Thymus (tissue), 11 donors: ENCODE data around the gene VANGL2. TPM values are rescaled to one million over a fixed set of nuclear protein-coding genes. Genes with fewer than 3 reads are reported as not detected.

Experiments
- DNase-seq, 9 donors: peaks; one replicate each; pipeline ENCODE4 v3.0.0-alpha.2; 2013; ENCODE audit warnings: low spot score in 9 of 9, low read depth in 6 of 9, missing footprints in 1 of 9
- H3K27ac ChIP-seq, 2 donors: one replicate each; pipeline ENCODE4 v1.5.1; 2013; ENCODE audit warnings: control low read depth in 1 of 2, low read depth in 1 of 2, low read length in 1 of 2, mild to moderate bottlenecking in 1 of 2, moderate library complexity in 1 of 2
- H3K27me3 ChIP-seq, 2 donors: one replicate each; pipeline ENCODE4 v1.5.1; 2013; ENCODE audit warnings: low read length in 1 of 2; ENCODE audit not compliant: control insufficient read depth in 2 of 2, insufficient read depth in 1 of 2
- H3K36me3 ChIP-seq, 2 donors: one replicate each; pipeline ENCODE4 v1.5.1; 2013; ENCODE audit warnings: low read length in 1 of 2, mild to moderate bottlenecking in 1 of 2, moderate library complexity in 1 of 2; ENCODE audit not compliant: control insufficient read depth in 2 of 2, insufficient read depth in 2 of 2
- H3K4me1 ChIP-seq, 2 donors: one replicate each; pipeline ENCODE4 v1.5.1; 2013; ENCODE audit warnings: low read length in 2 of 2; ENCODE audit not compliant: control insufficient read depth in 2 of 2, insufficient read depth in 2 of 2
- H3K4me3 ChIP-seq, 2 donors: one replicate each; pipeline ENCODE4 v1.5.1; 2013; ENCODE audit warnings: low read length in 2 of 2, control low read depth in 1 of 2, mild to moderate bottlenecking in 1 of 2
- H3K9me3 ChIP-seq, 2 donors: one replicate each; pipeline ENCODE4 v1.5.1; 2013; ENCODE audit warnings: low read length in 1 of 2, mild to moderate bottlenecking in 1 of 2; ENCODE audit not compliant: control insufficient read depth in 2 of 2, insufficient read depth in 1 of 2
- WGBS: extraction: QIAGEN DNeasy Blood & Tissue Kit; methylation state at CpG from one replicate; pipeline ENCODE4 v1.1.7; 2013; 5-methylcytosine and 5-hydroxymethylcytosine counted together
- polyA plus RNA-seq: library from polyadenylated mRNA; stranded (reverse); fragments of 200-250 nt; gene quantifications from one replicate; pipeline ENCODE4 v1.2.3, GENCODE V29; 2013
- total RNA-seq: library from RNA; stranded (reverse); fragments of 120-200 nt; gene quantifications from one replicate; pipeline ENCODE4 v1.2.4, GENCODE V29; 2013
- donor health status: healthy.

The VANGL2 gene
- total and polyA plus RNA-seq, 2 donors, result 2.0 to 5.6 TPM

- DNase-seq, result peak in 6 of 9 donors; percentile 15 to 74 (median 28)
- no peaks in the 10 kb centered on the region for H3K27me3 ChIP-seq
Measured at GRCh38 chr1:160471253-160471652, 70.9 kb downstream of the VANGL2 start.

GRCh38 chr1:160472112-160472511, 71.7 kb downstream of the VANGL2 start:
- no peak overlapping the region for H3K4me3 ChIP-seq
- no peaks in the 10 kb centered on the region for H3K27me3 ChIP-seq
- H3K9me3 ChIP-seq, result no peaks in the 10 kb centered on the region
- H3K4me1 ChIP-seq, result peaks cover 0 to 4% of the 10 kb centered on the region in 2 donors
- DNase-seq, result no peak
- H3K27ac ChIP-seq, result no peak overlapping the region
- 99% methylated on average over 3 of the region's 3 CpGs for WGBS
- H3K36me3 ChIP-seq, result no peaks in the 10 kb centered on the region

More at GRCh38 chr1:160471253-160471652, 70.9 kb downstream of the VANGL2 start:
- H3K4me1 ChIP-seq, result peaks cover 0 to 4% of the 10 kb centered on the region in 2 donors
- H3K27ac ChIP-seq, result peak overlapping the region in 1 of 2 donors; percentile 29
- H3K36me3 ChIP-seq, result no peaks in the 10 kb centered on the region
- no peaks in the 10 kb centered on the region for H3K9me3 ChIP-seq
- WGBS, result 95% methylated on average over 1 of the region's 1 CpG
- no peak overlapping the region for H3K4me3 ChIP-seq

GRCh38 chr1:160474392-160475242, 74.3 kb downstream of the VANGL2 start:
- H3K27ac ChIP-seq, result no peak overlapping the region
- WGBS, result 95% methylated on average over 1 of the region's 1 CpG
- H3K27me3 ChIP-seq, result no peaks in the 10 kb centered on the region
- no peak for DNase-seq
- H3K4me1 ChIP-seq, result peaks cover 0 to 4% of the 10 kb centered on the region in 2 donors
- H3K9me3 ChIP-seq, result no peaks in the 10 kb centered on the region
- no peaks in the 10 kb centered on the region for H3K36me3 ChIP-seq
- no peak overlapping the region for H3K4me3 ChIP-seq

Other genes with a start within 250 kb of the VANGL2 start
- 0.28 TPM for gene ATP1A4, start 249.0 kb upstream of the VANGL2 start, total RNA-seq
- gene ATP1A4, start 249.0 kb upstream of the VANGL2 start, polyA plus RNA-seq, result 0.62 TPM
- 0.42 TPM for gene CASQ1, start 210.0 kb upstream of the VANGL2 start, total RNA-seq
- gene CASQ1, start 210.0 kb upstream of the VANGL2 start, polyA plus RNA-seq, result 0.66 TPM
- 25.9 TPM for gene PEA15, start 195.2 kb upstream of the VANGL2 start, total RNA-seq
- 77.3 TPM for gene PEA15, start 195.2 kb upstream of the VANGL2 start, polyA plus RNA-seq
- gene DCAF8, start 138.0 kb upstream of the VANGL2 start, total RNA-seq, result 75.8 TPM
- 114 TPM for gene DCAF8, start 138.0 kb upstream of the VANGL2 start, polyA plus RNA-seq
- gene PEX19, start 115.4 kb upstream of the VANGL2 start, total RNA-seq, result 29.0 TPM
- gene PEX19, start 115.4 kb upstream of the VANGL2 start, polyA plus RNA-seq, result 20.7 TPM
- 80.2 TPM for gene COPA, start 57.3 kb upstream of the VANGL2 start, total RNA-seq
- gene COPA, start 57.3 kb upstream of the VANGL2 start, polyA plus RNA-seq, result 61.5 TPM
- gene NCSTN, start 57.2 kb upstream of the VANGL2 start, total RNA-seq, result 22.2 TPM
- gene NCSTN, start 57.2 kb upstream of the VANGL2 start, polyA plus RNA-seq, result 40.0 TPM
- 0.05 TPM for gene NHLH1, start 33.5 kb upstream of the VANGL2 start, total RNA-seq
- 0.43 TPM for gene NHLH1, start 33.5 kb upstream of the VANGL2 start, polyA plus RNA-seq
- 11.5 TPM for gene SLAMF6, start 122.7 kb downstream of the VANGL2 start, total RNA-seq
- gene SLAMF6, start 122.7 kb downstream of the VANGL2 start, polyA plus RNA-seq, result 12.6 TPM
- gene CD84, start 178.9 kb downstream of the VANGL2 start, total RNA-seq, result 10.1 TPM
- 5.9 TPM for gene CD84, start 178.9 kb downstream of the VANGL2 start, polyA plus RNA-seq
- gene SLAMF1, start 246.5 kb downstream of the VANGL2 start, total RNA-seq, result 46.6 TPM
- gene SLAMF1, start 246.5 kb downstream of the VANGL2 start, polyA plus RNA-seq, result 115 TPM